GM12878 (cell line): ENCODE data around the gene PDK1.

Experiments
- HDAC2 ChIP-seq: fragments of 200-600 bp; sonication (generic); IDR thresholded peaks from 2 replicates; pipeline ENCODE4 v1.6.1; 2017
- MYC ChIP-seq: IDR thresholded peaks from 2 replicates; pipeline ENCODE4 v1.6.1; 2011; ENCODE audit warnings: mild to moderate bottlenecking, low read length, moderate library complexity, inconsistent platforms; ENCODE audit not compliant: insufficient read depth, insufficient replicate concordance, insufficient read length, severe bottlenecking
- POLR2A ChIP-seq: IDR thresholded peaks from 2 replicates; pipeline ENCODE4 v1.6.1; 2011; ENCODE audit warnings: low read depth, mild to moderate bottlenecking, low read length
- SUZ12 ChIP-seq: fragments of 200-600 bp; sonication (generic); IDR thresholded peaks from one replicate; pipeline ENCODE4 v1.6.1; 2018; ENCODE audit warnings: antibody characterized with exemption, mild to moderate bottlenecking; ENCODE audit not compliant: unreplicated experiment
- TF ChIP-seq, protein P1 (sequence below): fragments of 450-650 bp; IDR thresholded peaks from 2 replicates; pipeline ENCODE4 v1.6.1; 2016; ENCODE audit warnings: mild to moderate bottlenecking

DNA sequence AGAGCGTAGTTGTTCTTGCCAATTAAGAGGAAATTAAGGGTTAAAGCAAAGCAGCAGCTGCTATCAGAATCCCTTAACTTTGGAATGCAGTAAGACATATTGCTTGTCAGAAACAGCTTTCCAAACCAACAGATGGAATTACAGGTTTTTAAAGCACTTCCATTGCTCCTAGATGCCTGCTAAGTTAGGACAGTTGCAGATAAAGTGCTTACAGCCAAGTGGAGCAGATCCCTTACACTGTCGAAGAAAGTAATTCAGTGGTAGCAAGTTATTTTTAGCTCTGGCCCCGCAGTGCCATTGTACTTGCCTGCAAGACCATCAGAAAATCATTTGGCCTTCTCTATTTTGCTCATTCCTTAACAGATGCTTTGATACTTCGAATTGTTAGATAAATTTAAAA lies 5.4 kb downstream of the PDK1 start:
- TF ChIP-seq SUZ12, result no peak
- no peak for TF ChIP-seq POLR2A
- TF ChIP-seq, protein P1, sequence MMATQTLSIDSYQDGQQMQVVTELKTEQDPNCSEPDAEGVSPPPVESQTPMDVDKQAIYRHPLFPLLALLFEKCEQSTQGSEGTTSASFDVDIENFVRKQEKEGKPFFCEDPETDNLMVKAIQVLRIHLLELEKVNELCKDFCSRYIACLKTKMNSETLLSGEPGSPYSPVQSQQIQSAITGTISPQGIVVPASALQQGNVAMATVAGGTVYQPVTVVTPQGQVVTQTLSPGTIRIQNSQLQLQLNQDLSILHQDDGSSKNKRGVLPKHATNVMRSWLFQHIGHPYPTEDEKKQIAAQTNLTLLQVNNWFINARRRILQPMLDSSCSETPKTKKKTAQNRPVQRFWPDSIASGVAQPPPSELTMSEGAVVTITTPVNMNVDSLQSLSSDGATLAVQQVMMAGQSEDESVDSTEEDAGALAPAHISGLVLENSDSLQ, result no peak
- no peak for TF ChIP-seq HDAC2
- no peak for TF ChIP-seq MYC
